Mucosa of descending colon (tissue), 3 donors: ENCODE results near the gene COL15A1. TPM values are rescaled to one million over a fixed set of nuclear protein-coding genes. Genes with fewer than 3 reads are reported as not detected.
A peak's percentile ranks its signal among the peaks of the same experiment; 100 is the strongest.

Experiments
- ATAC-seq: fragments of 200-7000 bp; cut with Tn5 transposase; one replicate; pipeline ENCODE4 v1.9.1; 2020; ENCODE audit warnings: mild to moderate bottlenecking, moderate library complexity
- DNase-seq, 3 donors: peaks; one replicate each; pipeline ENCODE4 v3.0.0-alpha.2; 2020
- H3K36me3 ChIP-seq: fragments of 200-600 bp; one replicate; pipeline ENCODE4 v1.8.0; 2021; ENCODE audit warnings: low read depth, mild to moderate bottlenecking
- H3K4me1 ChIP-seq: fragments of 200-600 bp; one replicate; pipeline ENCODE4 v1.8.0; 2021; ENCODE audit warnings: low read depth, mild to moderate bottlenecking
- H3K4me3 ChIP-seq: fragments of 200-600 bp; one replicate; pipeline ENCODE4 v1.8.0; 2021; ENCODE audit warnings: mild to moderate bottlenecking
- H3K9me3 ChIP-seq: fragments of 200-600 bp; one replicate; pipeline ENCODE4 v1.8.0; 2021; ENCODE audit warnings: mild to moderate bottlenecking
- intact Hi-C, 2 donors: fragments of 100-400 bp; cut with DNase I in 1 of 2; cut with micrococcal nuclease in 1 of 2; formaldehyde crosslinking; loops; one replicate each; pipeline versions ENCODE4 v1.11.0 to v1.11.1; 2022; cut with DNase I, micrococcal nuclease
- total RNA-seq, 3 donors: library from RNA; stranded (reverse); fragmentation: NEBNext Ultra II Directional in 2 of 3; extraction: Animal tissue kit (Norgen Biotek cat#: 25700) in 2 of 3; gene quantifications; one replicate each; pipeline versions ENCODE4 v1.2.1 to v1.2.4, GENCODE V29; 2021 to 2023
- TF ChIP-seq, protein P1 (sequence below): fragments of 200-600 bp; IDR thresholded peaks from one replicate; pipeline ENCODE4 v1.8.0; 2022; ENCODE audit warnings: antibody characterized with exemption, mild to moderate bottlenecking
- donor health status: DM: no; HTN: no; CAD: no; lungs with moderate emphysema.
- donor health status: DM: no; HTN: no; CAD: no.
- donor health status: DM: no; HTN: yes; CAD: no.

COL15A1 gene
- total RNA-seq, 3 donors from 2014 or later, result 4.2 to 43.4 (median 11.2) TPM

DNA sequence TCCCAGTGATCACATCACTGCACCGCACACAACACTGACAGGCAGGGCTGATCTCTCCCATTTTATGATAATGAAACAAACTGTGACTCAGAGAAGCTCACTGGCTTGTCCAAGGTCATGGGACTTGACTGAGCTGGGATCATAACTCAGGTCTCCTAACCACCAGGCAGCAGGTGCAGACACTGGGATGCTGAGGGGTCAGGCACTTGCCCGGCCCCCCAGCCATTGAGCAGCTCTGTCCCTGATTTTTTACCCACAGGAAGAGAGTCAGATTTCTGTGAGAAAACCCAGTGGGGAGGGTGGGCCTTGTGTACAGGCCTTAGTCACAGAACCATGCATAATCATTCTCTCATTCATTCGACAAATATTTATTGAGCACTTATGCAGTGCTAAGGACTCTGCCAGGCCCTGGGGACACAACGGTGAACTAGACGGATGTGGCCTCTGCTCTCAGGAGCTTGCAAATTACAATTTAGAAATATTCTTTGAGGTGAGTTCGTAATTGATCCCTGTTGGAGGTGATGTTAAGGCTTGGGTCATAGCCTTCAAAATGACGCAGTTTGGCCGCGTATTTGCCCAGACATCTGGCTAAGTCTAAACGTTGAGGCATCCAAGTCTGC is 106.7 kb downstream of the COL15A1 start:
- no peaks in the 10 kb centered on the region for H3K4me1 ChIP-seq
- TF ChIP-seq, protein P1, sequence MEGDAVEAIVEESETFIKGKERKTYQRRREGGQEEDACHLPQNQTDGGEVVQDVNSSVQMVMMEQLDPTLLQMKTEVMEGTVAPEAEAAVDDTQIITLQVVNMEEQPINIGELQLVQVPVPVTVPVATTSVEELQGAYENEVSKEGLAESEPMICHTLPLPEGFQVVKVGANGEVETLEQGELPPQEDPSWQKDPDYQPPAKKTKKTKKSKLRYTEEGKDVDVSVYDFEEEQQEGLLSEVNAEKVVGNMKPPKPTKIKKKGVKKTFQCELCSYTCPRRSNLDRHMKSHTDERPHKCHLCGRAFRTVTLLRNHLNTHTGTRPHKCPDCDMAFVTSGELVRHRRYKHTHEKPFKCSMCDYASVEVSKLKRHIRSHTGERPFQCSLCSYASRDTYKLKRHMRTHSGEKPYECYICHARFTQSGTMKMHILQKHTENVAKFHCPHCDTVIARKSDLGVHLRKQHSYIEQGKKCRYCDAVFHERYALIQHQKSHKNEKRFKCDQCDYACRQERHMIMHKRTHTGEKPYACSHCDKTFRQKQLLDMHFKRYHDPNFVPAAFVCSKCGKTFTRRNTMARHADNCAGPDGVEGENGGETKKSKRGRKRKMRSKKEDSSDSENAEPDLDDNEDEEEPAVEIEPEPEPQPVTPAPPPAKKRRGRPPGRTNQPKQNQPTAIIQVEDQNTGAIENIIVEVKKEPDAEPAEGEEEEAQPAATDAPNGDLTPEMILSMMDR, result no peak
- intact Hi-C loops, result no loop called here
- H3K9me3 ChIP-seq, result no peaks in the 10 kb centered on the region
- no peak overlapping the region for H3K4me3 ChIP-seq
- DNase-seq (no peak), ATAC-seq (no peak)
- no peaks in the 10 kb centered on the region for H3K36me3 ChIP-seq

DNA sequence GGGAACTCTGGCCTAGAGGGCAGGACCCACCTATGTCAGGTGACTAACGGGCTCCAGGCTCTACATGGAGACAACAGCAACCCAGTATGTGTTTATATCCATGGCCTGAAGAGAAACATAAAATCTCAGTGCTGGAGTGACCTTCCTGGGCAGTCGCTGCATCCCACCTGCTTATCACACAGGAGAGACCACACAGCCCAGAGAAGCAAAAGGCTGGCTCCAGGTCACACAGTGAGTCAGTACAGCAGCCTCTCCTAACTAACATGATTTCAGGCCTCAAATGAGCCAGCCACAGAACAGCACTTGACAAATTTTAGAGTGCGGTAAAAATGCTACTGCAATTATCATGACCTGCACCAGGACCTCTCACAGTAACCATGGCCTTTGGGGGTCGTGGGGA is 107.2 kb downstream of the COL15A1 start:
- intact Hi-C loops, result no loop called here
- H3K4me3 ChIP-seq, result no peak overlapping the region
- no peaks in the 10 kb centered on the region for H3K36me3 ChIP-seq
- H3K9me3 ChIP-seq, result no peaks in the 10 kb centered on the region
- no peaks in the 10 kb centered on the region for H3K4me1 ChIP-seq
- TF ChIP-seq, protein P1, result no peak
- ATAC-seq, result no peak
- DNase-seq, result no peak

GRCh38 chr9:99051406-99051805 is 107.7 kb downstream of the COL15A1 start:
- intact Hi-C loops, result no loop called here
- H3K36me3 ChIP-seq, result no peaks in the 10 kb centered on the region
- ATAC-seq, result no peak
- H3K9me3 ChIP-seq, result no peaks in the 10 kb centered on the region
- TF ChIP-seq, protein P1, result no peak
- H3K4me1 ChIP-seq, result no peaks in the 10 kb centered on the region
- no peak for DNase-seq
- no peak overlapping the region for H3K4me3 ChIP-seq

- Histone ChIP-seq H3K4me1 (no peaks in the 10 kb centered on the region), H3K9me3 (no peaks in the 10 kb centered on the region), H3K4me3 (no peak overlapping the region), H3K36me3 (no peaks in the 10 kb centered on the region)
- intact Hi-C loops, result no loop called here
- no peak for DNase-seq
- TF ChIP-seq, protein P1, result no peak
- no peak for ATAC-seq
These were observed 108.1 kb downstream of the COL15A1 start for GRCh38 chr9:99051851-99052250.

DNA sequence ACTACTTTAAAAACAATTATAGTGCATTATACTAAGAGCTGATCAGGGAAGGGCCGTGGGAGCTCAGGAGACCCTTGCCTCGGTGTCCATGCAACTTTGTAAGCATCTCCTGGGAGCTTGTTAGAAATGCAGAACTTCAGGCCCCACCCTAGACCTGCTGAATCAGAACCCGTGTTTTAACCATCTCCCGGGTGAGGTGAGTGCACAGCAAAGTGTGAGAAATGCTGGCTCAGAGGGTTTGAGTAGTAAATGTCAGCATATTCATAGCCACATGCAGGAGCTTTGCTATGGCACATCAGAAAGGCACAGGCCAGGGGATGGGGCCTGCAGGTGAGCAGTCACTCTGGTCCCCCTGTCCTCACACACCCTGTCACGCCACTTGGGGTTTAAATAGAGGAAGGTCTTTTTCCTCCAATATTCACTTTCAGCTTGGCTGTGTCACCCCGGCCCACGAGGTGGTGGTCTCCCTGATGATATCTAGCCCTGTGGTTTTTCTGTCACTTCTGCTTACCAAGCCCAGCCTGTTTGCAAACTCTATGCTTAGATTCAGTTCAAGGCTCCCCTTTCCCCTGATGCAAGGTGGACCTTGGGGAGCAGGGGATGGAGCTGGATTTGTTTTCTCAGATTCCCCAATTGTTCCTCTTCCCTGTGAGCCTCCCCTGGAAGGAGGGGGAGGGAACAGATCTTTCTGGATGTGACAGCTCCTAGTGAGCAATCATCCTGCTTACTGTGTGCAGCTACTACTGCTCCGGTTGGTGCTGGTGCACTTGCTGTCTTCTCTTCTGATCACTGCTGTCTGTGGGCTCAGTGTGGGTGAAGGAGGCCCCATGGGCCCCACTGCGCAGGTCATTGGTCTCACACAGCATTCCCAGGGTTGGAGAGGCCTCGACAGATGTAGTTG is 109.4 kb downstream of the COL15A1 start:
- TF ChIP-seq, protein P1, result no peak
- H3K36me3 ChIP-seq, result no peaks in the 10 kb centered on the region
- intact Hi-C loops, result no loop called here
- no peaks in the 10 kb centered on the region for H3K4me1 ChIP-seq
- no peaks in the 10 kb centered on the region for H3K9me3 ChIP-seq
- no peak for DNase-seq
- no peak overlapping the region for H3K4me3 ChIP-seq
- ATAC-seq, result peak; percentile 18
